Fibroblast of upper back skin (primary cell): Measurements from ENCODE around the gene IL13RA2.

Experiments used
- DNase-seq: peaks from one replicate; pipeline ENCODE4 v3.0.0-alpha.2; 2013

The IL13RA2 gene

GRCh38 chrX:114985967-114986592, 31.3 kb downstream of the IL13RA2 start:
- DNase-seq: no peak

- peak; percentile 27 for DNase-seq
Measured at GRCh38 chrX:114976292-114976691, 41.1 kb downstream of the IL13RA2 start.

- DNase-seq: no peak
Measured at GRCh38 chrX:114973013-114973412, 44.4 kb downstream of the IL13RA2 start.

GRCh38 chrX:114970806-114971205, 46.6 kb downstream of the IL13RA2 start:
- peak; percentile 41 for DNase-seq

GRCh38 chrX:114964374-114964773, 53.0 kb downstream of the IL13RA2 start:
- no peak for DNase-seq

- DNase-seq: no peak
Measured at GRCh38 chrX:114962209-114962608, 55.2 kb downstream of the IL13RA2 start.

- DNase-seq: no peak
Measured at GRCh38 chrX:114959729-114960128, 57.7 kb downstream of the IL13RA2 start.
